ENCODE data around the gene PRR12.

PRR12 gene

DNA sequence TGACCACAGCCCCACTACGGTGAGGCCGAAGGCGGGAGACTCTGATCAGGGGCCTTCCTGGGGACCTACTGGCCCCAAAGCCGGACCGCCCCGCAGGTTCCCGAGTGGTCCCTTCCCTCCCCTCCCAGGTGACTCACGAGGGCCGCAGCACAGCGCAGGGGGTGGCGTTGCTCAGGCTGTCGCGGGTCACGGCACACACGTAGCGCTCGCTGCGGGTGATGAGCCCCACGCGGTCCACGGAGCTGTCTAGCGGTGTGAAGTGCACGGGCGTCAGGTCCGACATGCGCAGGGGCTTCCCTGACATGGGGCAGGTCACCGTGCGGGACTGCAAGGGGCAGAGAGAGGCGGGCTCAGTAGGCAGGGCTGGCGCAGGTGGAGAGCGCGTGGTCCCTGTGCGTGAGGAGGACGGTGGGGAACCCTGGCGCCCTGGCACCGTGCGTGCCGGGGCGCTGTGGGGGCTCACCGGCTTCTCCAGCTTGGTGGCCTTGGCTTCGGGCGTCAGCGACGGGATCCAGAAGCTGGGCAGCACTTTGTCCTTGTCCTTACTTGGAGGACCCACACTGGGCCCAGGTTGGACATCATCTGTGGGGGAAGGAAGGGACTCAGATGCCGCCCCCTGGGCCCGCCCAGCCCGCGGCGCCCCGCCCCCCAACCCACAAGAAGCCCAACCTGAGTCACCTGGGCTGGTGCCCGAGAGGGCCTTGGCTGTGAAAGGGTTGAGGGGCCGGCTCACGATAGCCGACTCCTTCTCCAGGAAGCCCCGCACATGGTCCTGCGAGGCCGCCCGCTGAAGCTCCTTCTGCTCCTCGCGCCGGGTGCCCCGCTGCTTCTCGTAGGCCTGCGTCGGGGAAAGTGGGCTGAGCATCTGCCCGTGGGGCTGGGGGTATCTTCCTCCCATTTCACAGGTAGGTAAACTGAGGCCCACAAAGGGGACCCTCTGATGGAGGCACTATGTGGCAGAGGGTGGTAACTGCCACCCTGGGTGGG, 34.3 kb upstream of the PRR12 start:
- peak overlapping the region; percentile 89 for H3K27ac Mint-ChIP-seq
- no peaks in the 10 kb centered on the region for H3K27me3 Mint-ChIP-seq (ENCODE audit: low read depth)
- peak overlapping the region; percentile 86 for H3K4me3 Mint-ChIP-seq
- peaks cover 56% of the 10 kb centered on the region for H3K36me3 Mint-ChIP-seq (ENCODE audit: low read depth)
- peaks cover 68% of the 10 kb centered on the region for H3K4me1 Mint-ChIP-seq (ENCODE audit: low read depth)
- no peaks in the 10 kb centered on the region for H3K9me3 Mint-ChIP-seq

DNA sequence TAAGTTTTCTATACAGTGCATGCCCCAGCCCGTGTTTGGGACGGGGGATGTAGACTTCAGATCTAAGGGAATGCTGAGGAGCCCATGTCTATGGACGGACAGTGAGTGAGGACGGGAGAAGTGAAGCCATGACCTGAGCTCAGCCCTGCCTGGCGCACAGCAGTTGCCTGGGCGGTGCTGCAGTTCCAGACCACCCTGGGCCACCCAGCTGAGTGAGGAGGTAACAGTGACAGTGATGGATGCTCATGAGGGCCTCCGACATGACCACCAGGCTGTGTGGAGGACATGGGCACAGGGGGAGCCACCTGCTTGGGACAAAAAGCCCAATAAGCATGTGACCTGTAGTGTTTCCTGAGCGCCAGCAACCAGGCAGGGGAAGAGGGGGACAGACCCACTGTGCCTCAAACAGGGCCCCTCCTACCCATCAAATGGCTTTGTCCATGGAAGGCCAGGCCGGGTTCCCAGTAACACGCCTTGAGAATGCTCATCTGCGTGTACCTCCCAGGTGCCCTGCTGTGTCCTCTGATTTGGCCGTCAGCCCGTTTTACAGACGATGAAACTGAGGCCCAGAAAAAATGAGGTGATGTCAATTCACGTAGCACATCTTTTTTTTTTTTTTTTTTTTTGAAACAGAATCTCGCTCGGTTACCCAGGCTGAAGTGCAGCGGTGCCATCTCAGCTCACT, 33.2 kb upstream of the PRR12 start:
- H3K27ac Mint-ChIP-seq, result peak overlapping the region; percentile 91
- H3K9me3 Mint-ChIP-seq, result no peaks in the 10 kb centered on the region
- H3K4me1 Mint-ChIP-seq (ENCODE audit: low read depth), result peaks cover 73% of the 10 kb centered on the region
- no peaks in the 10 kb centered on the region for H3K27me3 Mint-ChIP-seq (ENCODE audit: low read depth)
- peaks cover 52% of the 10 kb centered on the region for H3K36me3 Mint-ChIP-seq (ENCODE audit: low read depth)
- H3K4me3 Mint-ChIP-seq, result peak overlapping the region; percentile 86

DNA sequence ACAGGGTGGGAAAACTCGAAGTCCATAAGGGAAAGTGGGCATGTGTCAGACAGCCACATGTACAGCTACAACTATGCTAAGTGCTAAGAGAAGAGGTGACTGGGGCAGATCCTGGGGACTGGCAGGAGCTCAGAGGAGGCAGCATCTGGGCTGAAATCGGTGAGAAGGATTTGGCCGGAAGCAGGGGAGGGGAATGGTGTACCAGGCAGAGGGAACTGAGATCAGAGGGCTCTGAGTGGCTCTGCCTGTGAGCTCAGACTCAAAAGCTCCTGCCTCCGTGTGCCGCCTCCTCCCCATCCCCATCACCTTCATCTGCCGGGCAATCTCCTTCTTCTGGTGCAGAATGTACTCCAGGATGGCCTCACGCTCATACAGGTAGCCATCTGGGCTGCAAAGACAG, 32.4 kb upstream of the PRR12 start:
- Mint-ChIP-seq H3K27me3 (ENCODE audit: low read depth) (no peaks in the 10 kb centered on the region), H3K9me3 (no peaks in the 10 kb centered on the region), H3K36me3 (ENCODE audit: low read depth) (peaks cover 50% of the 10 kb centered on the region), H3K4me1 (ENCODE audit: low read depth) (peaks cover 69% of the 10 kb centered on the region), H3K4me3 (peak overlapping the region; percentile 88), H3K27ac (peak overlapping the region; percentile 91)

DNA sequence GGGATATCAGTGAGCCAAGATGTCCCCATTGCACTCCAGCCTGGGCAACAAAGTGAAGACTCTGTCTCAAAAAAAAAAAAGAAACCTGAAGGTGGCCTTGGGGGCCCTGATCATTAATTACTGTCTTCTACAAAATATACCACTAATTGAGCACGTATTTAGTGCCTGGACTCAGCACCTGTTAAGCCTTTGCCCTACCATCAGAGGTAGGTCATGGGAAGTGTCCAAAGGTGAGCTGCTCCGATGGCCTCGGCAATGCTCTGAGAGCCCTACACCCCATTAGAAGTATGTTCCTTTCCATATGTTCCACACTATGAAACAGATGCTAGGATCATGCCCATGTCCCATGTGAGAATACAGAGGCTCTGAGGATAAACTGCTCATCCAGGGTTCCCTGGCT, 31.5 kb upstream of the PRR12 start:
- H3K27ac Mint-ChIP-seq, result peak overlapping the region; percentile 91
- peak overlapping the region; percentile 88 for H3K4me3 Mint-ChIP-seq
- peaks cover 68% of the 10 kb centered on the region for H3K4me1 Mint-ChIP-seq (ENCODE audit: low read depth)
- peaks cover 51% of the 10 kb centered on the region for H3K36me3 Mint-ChIP-seq (ENCODE audit: low read depth)
- H3K9me3 Mint-ChIP-seq, result no peaks in the 10 kb centered on the region
- no peaks in the 10 kb centered on the region for H3K27me3 Mint-ChIP-seq (ENCODE audit: low read depth)

DNA sequence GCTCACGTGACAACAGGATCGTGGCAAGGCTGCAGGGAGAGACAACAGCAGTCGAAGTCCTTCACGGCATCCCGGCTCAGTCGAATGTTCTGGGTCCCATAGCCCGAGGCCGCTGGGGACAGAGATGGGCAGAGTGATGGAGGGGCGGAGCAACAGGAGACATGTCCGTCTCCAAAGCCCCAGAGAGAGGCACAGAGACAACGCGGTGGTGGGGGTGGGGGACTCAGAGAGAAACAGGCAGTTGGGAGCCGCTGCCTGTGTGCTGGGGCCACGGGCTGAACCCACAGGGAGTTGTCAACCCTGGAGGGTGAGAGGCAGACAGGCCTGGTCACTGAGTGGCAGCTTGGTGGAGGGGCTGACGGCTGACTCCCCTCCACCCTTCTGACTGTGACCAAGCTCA, 31.1 kb upstream of the PRR12 start:
- no peaks in the 10 kb centered on the region for H3K27me3 Mint-ChIP-seq (ENCODE audit: low read depth)

DNA sequence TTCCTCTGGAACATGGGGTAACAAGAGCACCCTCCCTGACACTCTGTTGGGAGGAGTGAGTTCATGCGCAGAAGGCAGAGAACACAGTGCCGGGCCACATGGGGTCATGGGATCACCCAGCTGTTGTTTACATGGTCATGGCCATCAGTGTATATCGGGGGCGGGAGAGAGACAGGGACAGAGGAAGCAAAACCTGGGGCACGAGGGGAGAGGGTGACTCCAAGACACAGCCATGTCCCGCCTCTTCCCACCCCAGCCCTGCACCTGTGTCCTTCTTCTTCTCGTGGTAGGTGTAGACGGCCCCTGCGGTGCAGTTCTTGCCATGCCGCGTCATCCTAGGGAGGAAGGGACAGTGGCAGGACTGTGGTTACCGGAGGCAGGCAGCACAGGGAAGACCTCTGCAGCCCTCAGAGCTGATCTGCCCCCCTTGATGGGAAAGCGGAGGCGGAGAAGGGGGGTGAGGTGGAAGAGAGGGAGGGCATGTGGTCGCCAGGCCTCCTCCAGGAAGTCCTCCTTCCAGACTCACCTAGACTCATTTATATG, 30.6 kb upstream of the PRR12 start:
- Mint-ChIP-seq H3K27me3 (ENCODE audit: low read depth) (no peaks in the 10 kb centered on the region), H3K4me1 (ENCODE audit: low read depth) (peaks cover 69% of the 10 kb centered on the region), H3K4me3 (peak overlapping the region; percentile 88), H3K9me3 (no peaks in the 10 kb centered on the region), H3K27ac (peak overlapping the region; percentile 91), H3K36me3 (ENCODE audit: low read depth) (peaks cover 51% of the 10 kb centered on the region)

More for the DNA sequence above, 31.1 kb upstream of the PRR12 start:
- Mint-ChIP-seq H3K4me3 (peak overlapping the region; percentile 88), H3K4me1 (ENCODE audit: low read depth) (peaks cover 68% of the 10 kb centered on the region), H3K36me3 (ENCODE audit: low read depth) (peaks cover 51% of the 10 kb centered on the region), H3K27ac (peak overlapping the region; percentile 91), H3K9me3 (no peaks in the 10 kb centered on the region)

DNA sequence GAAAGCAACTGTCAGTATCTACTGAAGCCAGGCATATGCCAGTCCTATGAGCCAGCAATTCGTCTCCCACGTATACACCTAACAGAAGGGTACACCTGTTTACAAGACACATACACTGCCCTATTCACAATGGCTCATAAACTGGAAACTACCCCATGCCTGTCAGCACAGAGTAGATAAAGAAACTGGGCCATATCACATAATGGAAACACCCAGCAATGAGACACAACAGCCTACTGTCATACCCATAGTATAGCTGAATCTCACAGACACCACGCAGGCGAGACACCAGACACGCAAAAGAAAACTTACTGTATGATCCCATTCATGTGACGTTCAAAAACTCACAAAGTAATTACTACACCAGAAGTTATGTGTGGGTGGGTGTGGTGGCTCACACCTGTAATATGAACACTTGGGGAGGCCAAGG, 26.4 kb upstream of the PRR12 start:
- Mint-ChIP-seq H3K36me3 (ENCODE audit: low read depth) (peaks cover 29% of the 10 kb centered on the region), H3K4me1 (ENCODE audit: low read depth) (peaks cover 66% of the 10 kb centered on the region)

DNA sequence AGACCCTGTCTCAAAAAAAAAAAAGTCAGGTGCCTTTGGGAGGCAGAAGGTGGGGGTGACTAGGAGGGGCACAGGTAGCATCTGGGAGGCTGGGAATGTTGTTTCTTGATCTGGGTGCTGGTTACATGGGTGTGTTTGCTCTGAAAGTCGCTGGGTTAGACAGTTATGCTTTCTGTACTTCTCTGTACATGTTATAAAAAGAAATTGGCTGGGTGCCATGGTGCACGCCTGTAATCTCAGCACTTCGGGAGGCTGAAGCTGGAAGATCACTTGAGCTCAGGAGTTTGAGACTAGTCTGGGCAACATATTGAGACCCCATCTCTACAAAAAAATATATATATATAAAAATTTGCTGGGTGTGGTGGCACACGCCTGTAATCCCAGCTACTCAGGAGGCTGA, 25.7 kb upstream of the PRR12 start:
- Mint-ChIP-seq H3K27me3 (ENCODE audit: low read depth) (no peaks in the 10 kb centered on the region), H3K9me3 (no peaks in the 10 kb centered on the region), H3K27ac (peak overlapping the region; percentile 92)

More for the DNA sequence above, 26.4 kb upstream of the PRR12 start:
- Mint-ChIP-seq H3K27ac (peak overlapping the region; percentile 92), H3K4me3 (peak overlapping the region; percentile 61), H3K27me3 (ENCODE audit: low read depth) (no peaks in the 10 kb centered on the region), H3K9me3 (no peaks in the 10 kb centered on the region)

DNA sequence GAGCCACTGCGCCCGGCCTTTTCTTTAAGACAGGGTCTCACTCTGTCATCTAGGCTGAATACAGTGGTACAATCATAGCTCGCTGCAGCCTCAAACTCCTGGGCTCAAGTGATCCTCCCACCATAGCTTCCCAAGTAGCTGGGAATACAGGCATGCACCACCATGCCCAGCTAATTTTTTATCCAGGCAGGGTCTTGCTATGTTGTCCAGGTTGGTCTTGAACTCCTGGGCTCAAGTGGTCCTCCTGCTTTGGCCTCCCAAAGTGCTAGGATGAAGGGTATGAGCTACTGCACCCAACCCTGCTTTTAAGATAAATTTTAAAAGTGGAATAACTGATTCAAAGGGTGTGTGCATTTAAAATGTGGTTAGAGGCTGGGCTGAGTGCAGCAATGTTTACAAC, 24.7 kb upstream of the PRR12 start:
- Mint-ChIP-seq H3K9me3 (no peaks in the 10 kb centered on the region), H3K4me3 (no peak overlapping the region), H3K27ac (peak overlapping the region; percentile 77), H3K27me3 (ENCODE audit: low read depth) (no peaks in the 10 kb centered on the region), H3K36me3 (ENCODE audit: low read depth) (peaks cover 27% of the 10 kb centered on the region), H3K4me1 (ENCODE audit: low read depth) (peaks cover 63% of the 10 kb centered on the region)

More for the DNA sequence above, 25.7 kb upstream of the PRR12 start:
- H3K4me3 Mint-ChIP-seq, result peak overlapping the region; percentile 21
- H3K36me3 Mint-ChIP-seq (ENCODE audit: low read depth), result peaks cover 25% of the 10 kb centered on the region
- H3K4me1 Mint-ChIP-seq (ENCODE audit: low read depth), result peaks cover 66% of the 10 kb centered on the region

DNA sequence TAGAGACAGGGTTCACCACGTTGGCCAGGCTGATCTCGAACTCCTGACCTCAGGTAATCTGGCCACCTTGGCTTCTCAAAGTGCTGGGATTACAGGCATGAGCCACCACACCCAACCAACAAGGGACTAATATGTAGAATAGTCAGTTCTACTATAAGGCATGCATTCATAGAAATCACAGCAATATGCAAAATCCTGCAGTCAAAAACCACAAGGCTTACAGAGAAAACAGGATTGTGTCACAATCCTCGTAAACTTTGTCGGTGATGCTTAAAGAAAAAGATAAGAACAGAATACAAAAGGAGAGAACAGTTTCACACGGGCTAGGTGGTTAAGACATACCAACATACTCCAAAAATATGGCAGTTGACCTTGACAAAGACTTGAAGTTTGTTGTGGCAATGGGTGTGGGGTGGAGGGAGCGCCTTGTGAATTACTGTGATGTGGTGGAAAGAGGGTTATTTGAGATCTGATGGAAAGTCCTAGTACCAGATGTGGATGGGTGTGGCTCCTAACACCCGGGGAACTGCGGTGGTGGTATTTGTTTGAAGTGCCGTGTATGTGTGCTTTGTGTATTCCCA, 23.0 kb upstream of the PRR12 start:
- H3K4me3 Mint-ChIP-seq, result peak overlapping the region; percentile 73
- no peaks in the 10 kb centered on the region for H3K27me3 Mint-ChIP-seq (ENCODE audit: low read depth)
- H3K9me3 Mint-ChIP-seq, result no peaks in the 10 kb centered on the region
- H3K4me1 Mint-ChIP-seq (ENCODE audit: low read depth), result peaks cover 54% of the 10 kb centered on the region
- peaks cover 30% of the 10 kb centered on the region for H3K36me3 Mint-ChIP-seq (ENCODE audit: low read depth)
- peak overlapping the region; percentile 98 for H3K27ac Mint-ChIP-seq

DNA sequence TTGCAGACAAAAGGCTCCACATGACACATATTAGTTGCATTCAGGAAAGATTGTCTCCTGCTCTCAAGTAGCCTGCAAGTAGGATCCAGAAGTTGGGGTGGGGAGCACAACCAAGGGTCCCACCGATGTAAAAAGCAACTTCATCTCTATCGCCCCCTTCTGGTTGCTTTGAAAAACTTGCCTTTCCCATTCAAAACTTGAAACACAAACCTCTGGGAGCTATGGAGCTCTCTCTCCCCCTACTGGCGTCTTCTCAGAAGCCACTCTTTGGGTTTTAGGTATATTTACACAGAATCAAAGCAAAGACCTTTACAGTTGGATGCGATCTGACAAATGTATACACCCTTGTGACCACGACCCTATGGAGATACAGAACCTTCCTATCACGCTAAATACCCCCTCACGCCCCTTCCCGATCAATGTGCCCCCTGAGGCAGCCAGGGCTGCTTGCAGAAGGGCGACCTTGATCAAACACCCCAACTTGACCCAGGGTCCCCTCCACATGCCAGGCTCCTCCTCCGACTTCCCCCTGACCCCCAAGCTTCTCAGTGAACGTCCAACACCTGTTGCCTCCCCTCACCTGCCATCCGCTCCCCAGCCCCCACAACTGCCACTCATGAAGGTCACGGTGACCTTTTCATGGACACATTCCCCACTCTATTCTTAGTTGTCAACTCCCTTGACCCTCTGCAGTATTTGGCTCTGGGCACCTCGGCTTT, 20.7 kb upstream of the PRR12 start:
- Mint-ChIP-seq H3K27me3 (ENCODE audit: low read depth) (no peaks in the 10 kb centered on the region), H3K4me3 (peak overlapping the region; percentile 43), H3K4me1 (ENCODE audit: low read depth) (peaks cover 44% of the 10 kb centered on the region), H3K36me3 (ENCODE audit: low read depth) (peaks cover 15% of the 10 kb centered on the region), H3K9me3 (no peaks in the 10 kb centered on the region), H3K27ac (peak overlapping the region; percentile 93)

DNA sequence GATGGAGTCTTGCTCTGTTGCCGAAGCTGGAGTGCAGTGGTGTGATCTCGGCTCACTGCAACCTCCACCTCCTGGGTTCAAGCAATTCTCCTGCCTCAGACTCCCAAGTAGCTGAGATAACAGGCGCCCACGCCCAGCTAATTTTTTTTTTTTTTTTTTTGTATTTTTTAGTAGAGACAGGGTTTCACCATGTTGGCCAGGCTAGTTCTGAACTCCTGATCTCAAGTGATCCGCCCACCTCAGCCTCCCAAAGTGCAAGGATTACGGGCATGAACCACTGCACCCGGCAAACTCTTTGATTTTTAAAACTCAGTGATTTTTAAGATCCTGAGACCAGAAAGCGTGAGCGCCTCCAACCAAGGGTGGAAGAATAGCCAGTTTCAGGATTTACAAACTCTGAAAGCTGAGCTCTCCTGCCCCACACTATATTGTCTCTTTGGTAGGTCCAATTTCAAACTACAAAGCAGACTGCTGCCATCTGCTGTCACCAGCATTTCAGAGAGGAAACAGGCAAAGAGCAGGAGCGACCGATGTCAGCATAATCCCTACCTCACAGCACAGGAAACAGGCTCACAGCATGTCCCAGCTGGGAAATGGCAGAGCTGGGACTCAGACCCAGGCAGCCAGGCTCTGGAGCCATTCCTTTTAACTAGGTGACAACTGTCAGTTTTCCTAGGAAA, 19.8 kb upstream of the PRR12 start:
- H3K36me3 Mint-ChIP-seq (ENCODE audit: low read depth), result peaks cover 14% of the 10 kb centered on the region
- peak overlapping the region; percentile 37 for H3K4me3 Mint-ChIP-seq
- peaks cover 41% of the 10 kb centered on the region for H3K4me1 Mint-ChIP-seq (ENCODE audit: low read depth)
- H3K27ac Mint-ChIP-seq, result peak overlapping the region; percentile 72
- no peaks in the 10 kb centered on the region for H3K27me3 Mint-ChIP-seq (ENCODE audit: low read depth)
- no peaks in the 10 kb centered on the region for H3K9me3 Mint-ChIP-seq

DNA sequence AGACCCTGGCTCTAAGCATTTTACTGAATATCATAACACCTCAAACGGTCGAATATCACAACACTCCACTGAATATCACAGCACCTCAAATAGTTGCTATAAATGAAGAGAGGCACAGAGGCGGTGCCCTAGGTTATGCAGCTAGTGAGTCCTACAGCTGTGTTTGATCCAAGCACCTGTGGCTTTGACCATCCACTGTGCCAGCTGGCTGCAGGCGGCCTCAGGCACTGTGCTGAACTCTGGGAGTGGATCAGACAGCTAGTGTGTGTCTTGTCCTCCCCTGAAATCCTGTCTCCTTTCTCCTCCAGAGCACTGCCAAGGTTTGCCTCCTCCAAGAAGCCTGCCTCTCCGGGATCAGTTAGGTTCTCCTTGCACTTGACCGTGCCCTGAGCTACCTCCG, 18.0 kb upstream of the PRR12 start:
- Mint-ChIP-seq H3K36me3 (ENCODE audit: low read depth) (peaks cover 14% of the 10 kb centered on the region), H3K9me3 (no peaks in the 10 kb centered on the region), H3K4me3 (no peak overlapping the region), H3K27ac (no peak overlapping the region), H3K4me1 (ENCODE audit: low read depth) (peaks cover 35% of the 10 kb centered on the region), H3K27me3 (ENCODE audit: low read depth) (no peaks in the 10 kb centered on the region)
